A673 (cell line): ENCODE data around the gene TNS3.

Experiments used
- CTCF ChIP-seq: fragments of 300-800, 200-600 bp; sonication (generic); conservative IDR thresholded peaks from 2 replicates; pipeline ENCODE4 v1.5.1; 2017; ENCODE audit warnings: low read depth, mild to moderate bottlenecking, antibody characterized with exemption, low read length, moderate library complexity, mixed read lengths
- EZH2 ChIP-seq: fragments of 200-600 bp; sonication (generic); IDR thresholded peaks from 2 replicates; pipeline ENCODE4 v1.6.1; 2017; ENCODE audit warnings: borderline replicate concordance, low read depth, mild to moderate bottlenecking, mixed read lengths, antibody characterized with exemption, low read length; ENCODE audit not compliant: poor library complexity, severe bottlenecking

GRCh38 chr7:47529405-47529804 lies 52.5 kb downstream of the TNS3 start:
- TF ChIP-seq EZH2 (no peak), CTCF (no peak)
